Measurements from ENCODE around the gene ELF5.

DNA sequence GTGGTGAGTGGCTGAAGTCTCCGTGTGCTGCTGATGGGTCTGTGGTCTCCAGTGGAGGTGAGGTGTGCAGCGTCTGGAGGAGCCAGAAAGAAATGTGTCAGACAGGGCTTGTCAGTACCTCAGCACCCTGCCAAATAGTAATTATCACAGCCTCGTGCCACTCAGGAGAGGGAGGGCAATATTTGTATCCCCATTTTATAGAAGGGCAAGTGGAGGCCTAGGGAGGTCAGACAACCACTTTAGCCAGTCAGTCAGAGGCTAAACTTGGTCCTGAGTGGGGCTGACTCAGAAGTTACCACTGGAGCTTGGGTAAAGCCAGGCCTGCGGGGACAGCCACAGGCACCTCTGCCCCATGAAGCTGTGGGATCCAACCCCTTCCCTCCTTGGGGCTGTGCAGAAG lies 11.5 kb upstream of the ELF5 start:
- TF ChIP-seq JUN (IDR thresholded peaks at IDR 0.05; ENCODE audit: low read depth, low read length) (no peak), MAFK (IDR thresholded peaks at IDR 0.05; ENCODE audit: low read depth, low read length) (no peak), JUND (IDR thresholded peaks at IDR 0.05; ENCODE audit: low read length) (no peak)
- TF ChIP-seq, protein P1, sequence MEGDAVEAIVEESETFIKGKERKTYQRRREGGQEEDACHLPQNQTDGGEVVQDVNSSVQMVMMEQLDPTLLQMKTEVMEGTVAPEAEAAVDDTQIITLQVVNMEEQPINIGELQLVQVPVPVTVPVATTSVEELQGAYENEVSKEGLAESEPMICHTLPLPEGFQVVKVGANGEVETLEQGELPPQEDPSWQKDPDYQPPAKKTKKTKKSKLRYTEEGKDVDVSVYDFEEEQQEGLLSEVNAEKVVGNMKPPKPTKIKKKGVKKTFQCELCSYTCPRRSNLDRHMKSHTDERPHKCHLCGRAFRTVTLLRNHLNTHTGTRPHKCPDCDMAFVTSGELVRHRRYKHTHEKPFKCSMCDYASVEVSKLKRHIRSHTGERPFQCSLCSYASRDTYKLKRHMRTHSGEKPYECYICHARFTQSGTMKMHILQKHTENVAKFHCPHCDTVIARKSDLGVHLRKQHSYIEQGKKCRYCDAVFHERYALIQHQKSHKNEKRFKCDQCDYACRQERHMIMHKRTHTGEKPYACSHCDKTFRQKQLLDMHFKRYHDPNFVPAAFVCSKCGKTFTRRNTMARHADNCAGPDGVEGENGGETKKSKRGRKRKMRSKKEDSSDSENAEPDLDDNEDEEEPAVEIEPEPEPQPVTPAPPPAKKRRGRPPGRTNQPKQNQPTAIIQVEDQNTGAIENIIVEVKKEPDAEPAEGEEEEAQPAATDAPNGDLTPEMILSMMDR (IDR thresholded peaks at IDR 0.05; ENCODE audit: control extremely low read depth in 1 of 3, insufficient read depth in 1 of 3, low read depth in 1 of 3, low read length in 3 of 3): no peak

Measured in H1 (cell line).